Measurements from ENCODE around the gene CDH13.

The CDH13 gene

DNA sequence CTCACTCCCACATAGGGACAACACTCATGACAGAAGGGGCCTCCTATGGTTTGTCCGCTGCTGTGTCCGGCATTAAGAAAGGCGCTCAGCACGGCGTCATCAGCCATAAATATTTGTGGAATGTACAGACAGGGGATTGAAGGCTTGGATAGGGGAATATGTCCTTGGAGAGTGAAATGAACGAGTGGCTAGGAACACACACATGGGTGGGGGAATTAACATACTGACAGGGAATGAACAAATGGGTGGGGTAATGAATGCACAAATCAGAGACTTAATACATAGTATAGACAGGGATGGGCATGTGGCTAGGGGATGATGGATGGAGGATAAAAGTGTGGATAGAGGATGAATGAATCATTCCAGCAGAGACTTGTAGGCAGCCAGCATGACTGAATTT, 1027.0 kb downstream of the CDH13 start:
- no peak for DNase-seq

DNA sequence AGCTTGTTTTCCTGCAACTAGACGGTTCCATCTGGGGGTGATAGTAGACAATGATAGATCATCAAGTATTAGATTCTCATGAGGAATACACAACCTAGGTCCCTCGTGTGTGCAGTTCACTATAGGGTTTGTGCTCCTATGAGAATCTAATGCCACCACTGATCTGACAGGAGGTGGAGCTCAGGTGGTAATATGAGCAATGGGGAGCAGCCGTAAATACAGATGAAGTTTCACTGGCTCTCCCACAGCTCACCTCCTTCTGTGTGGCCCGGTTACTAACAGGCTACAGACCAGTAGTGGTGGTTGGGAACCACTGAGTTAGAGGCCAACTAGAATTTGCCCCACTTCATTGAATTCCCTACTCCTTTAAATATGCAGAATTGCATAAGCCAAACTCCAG, 1033.5 kb downstream of the CDH13 start:
- DNase-seq = no peak

DNA sequence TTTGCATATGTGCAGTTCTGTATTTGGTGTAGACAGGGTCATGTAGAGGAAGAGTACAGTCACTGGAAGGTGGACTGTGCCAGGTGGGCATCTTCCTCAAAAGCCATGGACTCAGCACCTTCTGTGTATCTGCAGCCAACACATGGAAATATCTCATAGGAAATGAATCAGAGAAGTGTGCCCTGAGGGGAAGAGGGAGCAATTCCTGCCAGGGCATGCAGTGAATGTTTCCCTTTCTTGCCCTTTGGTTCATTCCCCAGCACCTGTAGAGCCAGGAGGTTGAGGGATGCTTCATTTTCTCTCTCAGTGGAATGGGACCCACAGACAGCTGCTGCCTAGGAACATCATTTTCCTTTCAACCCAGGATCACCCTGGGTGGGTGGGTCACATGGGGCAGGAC, 1034.9 kb downstream of the CDH13 start:
- no peak for DNase-seq

DNA sequence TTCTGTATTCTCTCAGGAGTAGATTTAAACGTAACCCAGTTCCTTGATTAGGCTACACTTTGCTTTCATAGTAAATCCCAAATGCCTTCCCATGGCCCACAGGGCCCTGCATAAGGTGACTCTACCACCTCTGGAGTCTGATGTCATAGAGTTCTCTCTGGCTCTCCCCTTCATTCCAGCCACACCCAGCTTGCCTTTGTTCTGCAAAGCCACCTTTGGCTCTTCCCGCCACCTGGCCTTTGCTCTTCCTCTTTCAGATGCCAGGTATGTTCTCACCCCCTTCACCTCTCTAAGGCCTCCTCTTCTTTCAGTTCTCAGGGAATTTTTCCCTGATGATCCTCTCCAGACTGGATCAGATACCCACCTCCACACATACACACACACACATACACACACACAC, 1039.7 kb downstream of the CDH13 start:
- DNase-seq = no peak

DNA sequence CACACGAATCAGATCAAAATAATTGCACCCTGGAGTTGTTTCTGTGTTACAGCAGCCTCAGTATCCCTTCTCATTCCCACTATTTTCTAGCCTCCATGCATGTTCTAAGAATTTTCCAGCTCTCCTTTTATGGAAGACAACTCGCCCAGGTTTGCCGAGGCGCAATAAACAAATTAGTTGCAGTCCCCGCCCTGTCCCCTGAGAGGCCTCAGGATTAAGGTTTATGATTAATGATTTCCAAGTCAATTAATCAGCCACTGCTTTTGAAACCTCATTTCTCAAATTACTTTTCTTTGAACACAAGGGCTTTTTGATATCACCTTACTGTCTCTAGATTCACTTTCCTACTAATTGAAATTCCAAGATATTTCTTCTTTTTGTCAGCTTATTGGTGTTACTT, 1042.7 kb downstream of the CDH13 start:
- no peak for DNase-seq

DNA sequence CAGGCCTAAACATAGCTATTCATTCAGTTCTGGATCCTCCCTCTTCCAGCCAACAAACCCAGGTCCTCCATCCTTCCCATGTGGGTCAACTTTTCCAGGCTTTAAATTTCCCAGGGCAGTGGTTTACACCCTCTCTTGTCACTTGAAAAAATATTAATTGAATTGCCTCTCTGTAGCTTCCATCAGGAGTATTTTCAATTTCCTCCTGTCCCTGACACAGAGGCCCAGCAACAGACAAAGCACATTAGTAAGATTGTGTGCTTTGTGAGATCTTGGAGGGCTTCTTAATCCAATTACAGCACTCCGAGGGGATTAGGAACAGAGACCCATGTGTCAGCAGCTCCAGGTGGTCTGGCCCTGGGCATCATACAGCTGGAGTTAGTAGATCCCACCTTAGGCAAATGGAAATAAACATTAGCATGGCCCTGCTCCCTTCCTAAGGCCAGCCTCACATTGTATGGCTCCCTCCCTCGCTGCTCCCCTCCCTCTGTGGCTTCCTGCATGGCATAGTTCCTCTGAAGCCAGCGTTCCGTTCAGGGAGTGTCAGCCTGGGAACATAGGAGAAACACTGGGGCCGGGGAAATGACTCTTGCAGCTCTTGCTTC, 1048.3 kb downstream of the CDH13 start:
- no peak for DNase-seq

DNA sequence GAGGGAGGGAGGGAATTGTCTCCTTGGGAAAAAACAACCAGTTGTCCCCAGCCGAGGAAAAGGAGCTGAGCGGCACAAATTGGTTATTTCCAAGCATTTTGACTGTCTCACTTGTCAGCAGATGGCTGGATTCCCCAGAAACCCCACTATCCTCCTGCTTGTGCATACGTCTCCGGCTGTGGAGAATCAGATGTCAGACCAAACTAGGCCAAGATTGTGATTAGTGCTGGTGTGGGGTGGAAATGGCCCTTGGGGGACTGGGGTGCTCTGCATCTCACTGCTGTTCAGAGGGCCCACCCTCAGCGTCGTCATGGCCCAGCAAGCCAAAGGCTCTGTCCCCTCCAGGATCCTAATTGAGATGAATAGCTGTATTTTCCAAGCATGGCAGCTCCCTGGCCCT, 1049.3 kb downstream of the CDH13 start:
- no peak for DNase-seq

DNA sequence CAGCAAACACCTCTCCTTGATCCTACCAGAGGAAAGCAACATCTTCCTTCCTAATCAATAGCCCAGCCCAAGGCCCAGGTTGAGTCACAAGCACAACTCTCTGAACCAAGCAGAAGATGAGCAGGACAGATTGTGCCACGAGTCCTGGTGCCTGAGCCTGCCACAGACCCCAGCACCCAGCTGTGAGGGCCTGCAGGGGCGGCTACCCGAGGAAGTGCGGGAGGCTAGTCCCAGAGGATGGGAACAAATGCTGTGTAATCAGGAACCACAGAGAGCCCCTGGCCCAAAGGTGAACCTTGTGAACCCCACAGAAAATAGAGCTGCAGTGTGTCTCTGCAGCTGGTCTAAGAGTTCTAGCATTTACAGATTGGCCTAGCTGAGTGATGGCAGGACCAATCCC, 1054.2 kb downstream of the CDH13 start:
- DNase-seq = no peak

DNA sequence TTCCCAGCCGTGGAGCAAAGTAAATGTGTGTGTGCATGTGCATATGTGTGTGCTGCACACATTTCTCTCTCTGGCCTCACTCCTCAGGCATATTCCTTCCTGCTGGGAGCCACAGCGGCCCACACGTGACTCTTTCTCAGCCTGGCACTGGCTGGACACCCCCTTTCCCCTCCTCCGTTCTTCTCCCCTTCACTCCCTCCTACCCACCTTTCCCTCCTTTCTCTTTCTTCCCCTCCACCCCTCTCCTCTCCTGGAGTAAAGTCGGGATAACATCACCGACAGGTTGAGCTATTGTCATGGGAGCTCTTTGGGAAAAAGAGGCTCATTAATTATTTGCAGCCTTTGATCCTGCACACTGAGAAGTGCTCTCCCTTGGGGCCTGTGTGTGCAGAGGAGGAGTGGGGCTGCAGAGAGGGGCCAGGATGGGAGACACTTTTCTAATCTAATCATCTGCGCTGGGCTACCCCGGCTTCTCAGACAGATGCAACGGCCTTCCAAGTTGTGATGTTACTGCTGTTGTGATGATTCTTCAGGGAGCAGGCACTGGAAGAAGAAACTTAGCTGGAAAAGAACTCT, 1054.7 kb downstream of the CDH13 start:
- no peak for DNase-seq

DNA sequence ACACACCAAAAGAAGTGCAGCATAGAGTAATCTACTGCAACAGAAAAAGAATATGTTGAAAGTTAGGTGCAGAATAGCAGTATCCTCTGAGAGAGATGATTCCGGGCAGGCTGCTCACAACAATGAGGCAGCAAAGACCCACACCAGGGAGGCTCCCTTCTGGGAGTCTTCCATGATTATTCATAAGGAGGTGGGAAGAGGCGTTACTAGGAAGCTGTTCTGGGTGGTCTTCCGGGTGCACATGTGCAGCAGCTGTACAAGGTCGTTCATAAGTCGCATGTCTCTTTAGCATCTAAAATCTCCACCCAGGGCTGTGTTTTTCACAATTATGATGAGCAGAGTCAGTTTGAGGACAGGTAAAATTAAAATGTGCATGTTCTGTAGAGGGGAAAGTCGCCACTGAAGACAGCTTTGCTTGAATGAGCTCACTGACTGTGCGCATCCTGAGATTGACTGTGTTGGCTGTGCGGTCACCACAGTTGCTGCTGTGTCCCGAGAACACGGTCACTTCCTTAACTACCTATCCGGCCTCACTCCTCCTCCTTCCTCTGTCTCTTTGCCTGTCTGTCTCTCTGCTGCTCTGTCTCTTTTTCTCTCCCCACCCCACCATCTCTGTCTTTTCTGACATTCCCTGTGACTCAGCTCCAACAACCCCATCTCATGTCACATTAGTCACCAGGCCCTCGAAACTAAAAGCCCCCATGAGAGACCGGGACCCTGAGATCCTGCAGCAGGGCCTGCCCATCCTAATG, 1055.5 kb downstream of the CDH13 start:
- no peak for DNase-seq

DNA sequence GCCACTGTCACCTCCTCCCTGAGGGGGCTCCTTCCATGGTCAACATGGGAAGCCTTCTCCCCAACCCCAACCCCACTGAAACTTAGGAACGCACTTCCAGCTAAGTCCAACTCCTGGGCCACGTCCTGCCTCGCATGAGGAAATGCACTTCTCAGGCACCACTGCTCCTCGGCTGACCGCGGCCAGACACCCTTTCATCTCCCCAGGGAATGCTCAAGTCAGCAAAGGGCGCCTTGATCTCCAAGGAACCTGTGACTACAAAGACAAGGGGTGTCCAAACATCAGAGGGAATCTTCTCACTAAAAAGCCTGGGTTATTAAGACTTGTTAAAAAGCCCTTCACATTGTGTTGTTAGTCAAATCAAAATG, 1056.1 kb downstream of the CDH13 start:
- no peak for DNase-seq

DNA sequence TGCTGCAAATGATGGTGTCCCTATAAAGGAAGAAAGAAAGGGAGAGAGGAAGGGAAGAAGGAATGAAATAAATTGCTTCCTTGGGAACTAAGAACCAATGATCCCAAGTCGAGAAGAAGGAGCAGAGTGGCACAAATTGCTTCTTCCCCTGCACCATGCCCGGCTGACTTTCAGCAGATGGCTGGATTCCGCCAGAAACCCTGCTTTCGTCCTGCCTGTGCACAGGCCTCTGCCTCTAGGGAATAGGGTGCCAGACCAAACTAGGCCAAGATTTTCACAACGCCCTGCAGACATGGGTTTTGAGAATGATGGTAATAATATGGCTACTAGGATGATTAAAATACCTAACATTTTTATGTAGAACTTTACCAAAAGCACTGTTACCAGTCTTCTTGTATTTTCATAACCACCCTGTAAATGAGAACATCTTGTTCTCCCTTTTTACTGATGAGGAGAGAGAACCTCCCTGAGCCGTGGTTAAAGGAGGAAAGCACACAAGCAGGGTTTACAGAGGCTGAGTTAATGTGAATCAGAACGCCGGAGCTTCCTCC, 1058.9 kb downstream of the CDH13 start:
- no peak for DNase-seq

DNA sequence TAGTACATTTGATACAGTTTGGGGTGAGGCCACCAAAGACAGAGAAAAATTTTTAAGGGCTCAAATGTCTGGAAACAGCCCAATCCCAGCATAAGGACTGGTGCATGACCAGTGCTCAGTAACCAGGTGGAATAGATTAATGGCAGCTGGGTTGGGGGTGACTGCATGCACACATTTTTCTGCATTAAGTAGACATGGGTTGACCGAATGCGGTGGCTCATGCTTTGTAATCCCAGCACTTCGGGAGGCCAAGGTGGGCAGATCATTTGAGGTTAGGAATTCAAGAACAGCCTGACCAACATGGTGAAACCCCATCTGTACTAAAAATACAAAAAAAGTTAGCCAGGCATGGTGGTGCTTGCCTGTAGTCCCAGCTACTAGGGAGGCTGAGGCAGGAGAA, 1060.0 kb downstream of the CDH13 start:
- no peak for DNase-seq

DNA sequence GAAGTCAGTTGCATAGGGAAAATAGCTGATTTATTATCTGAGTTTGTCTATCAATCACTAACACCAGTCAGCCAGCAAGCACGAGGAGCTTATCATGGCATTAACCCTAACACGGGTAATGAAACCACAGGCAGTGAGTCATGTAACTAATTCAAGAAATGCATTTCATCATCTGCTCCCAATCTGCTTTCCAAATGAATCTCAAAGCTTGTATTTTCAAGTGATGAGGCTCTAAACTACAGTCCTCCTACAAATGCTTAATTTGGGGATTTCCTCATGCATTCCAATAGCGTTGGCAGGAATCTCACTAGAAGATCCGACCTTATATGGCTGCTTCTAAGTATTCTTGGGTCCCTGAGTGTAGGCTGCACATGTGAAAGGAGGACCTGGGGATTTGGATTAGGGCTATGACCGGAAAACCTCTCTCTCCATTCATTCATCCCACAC, 1062.6 kb downstream of the CDH13 start:
- DNase-seq = no peak

DNA sequence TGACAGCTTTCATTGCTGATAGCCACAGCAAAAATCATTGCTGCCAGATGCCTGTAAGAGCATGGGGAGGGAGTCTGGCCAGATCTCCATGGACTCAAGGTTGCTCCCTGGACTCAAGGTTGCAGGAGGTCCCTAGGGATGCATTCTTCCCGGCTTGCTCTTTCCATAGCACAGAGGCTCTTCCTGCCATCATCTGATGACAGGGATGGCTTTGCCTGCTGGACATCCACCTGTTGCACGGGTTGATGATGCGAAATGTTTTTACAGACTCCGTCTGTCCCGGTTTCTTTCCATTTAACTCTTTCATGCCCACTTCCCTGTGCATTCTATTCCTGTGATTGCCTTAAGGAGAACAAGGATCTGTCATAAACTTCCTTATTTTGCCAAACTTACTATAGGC, 1065.5 kb downstream of the CDH13 start:
- DNase-seq = no peak

DNA sequence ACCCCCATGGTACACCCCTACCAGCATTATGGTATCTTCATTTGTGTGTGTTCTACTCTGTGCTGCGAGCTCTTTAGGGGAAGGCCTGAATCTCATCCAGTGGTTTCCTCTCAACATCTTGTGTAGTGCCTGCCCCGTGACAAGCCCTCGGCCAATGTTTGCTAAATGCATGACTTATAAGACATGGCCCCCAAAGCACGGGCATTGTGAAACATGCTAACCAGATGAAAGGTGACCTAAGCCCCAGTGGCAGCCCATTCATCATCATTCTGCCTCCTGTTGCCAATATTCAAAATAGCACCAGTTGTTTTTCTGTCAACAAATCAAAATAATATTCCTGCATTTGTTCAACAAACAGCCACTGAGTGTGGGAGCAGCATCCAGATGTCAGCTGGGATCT, 1072.2 kb downstream of the CDH13 start:
- no peak for DNase-seq

DNA sequence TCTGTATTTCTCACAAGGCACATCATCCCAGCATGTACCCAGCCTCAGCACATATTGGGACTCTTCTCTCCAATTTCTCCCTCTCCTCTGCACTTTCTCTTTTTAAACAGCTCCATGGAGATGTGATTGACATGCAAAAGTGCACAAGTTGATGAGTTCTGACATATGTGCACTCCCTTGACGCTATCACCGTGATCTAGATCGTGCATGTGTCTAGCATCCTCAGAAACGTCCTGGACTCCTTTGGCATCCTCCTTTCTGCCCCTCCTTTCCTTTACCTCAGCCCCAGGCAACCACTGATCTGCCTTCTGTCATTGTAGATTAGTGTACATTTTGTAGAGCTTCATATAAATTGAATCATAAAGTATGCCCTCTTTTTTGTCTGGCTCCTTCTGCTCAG, 1073.0 kb downstream of the CDH13 start:
- no peak for DNase-seq

DNA sequence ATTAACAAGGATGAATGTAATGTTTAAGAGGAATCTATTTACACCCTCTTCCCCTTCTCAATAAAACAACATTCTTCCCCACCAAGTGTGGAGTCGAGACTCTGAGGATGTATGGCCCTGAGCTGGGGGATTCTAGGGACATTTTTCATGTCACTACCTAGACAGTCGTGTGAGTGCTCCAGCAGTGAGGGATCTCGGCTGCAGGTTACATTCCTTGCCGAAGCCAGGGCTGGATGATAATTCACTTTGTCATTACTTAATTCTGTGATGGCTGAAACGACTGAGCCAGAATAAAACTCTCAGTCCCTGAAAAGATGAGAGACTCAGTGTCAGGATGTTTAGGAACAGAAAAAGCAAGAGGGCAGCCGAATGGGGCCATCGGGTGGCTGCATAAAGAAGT, 1074.1 kb downstream of the CDH13 start:
- DNase-seq = no peak

DNA sequence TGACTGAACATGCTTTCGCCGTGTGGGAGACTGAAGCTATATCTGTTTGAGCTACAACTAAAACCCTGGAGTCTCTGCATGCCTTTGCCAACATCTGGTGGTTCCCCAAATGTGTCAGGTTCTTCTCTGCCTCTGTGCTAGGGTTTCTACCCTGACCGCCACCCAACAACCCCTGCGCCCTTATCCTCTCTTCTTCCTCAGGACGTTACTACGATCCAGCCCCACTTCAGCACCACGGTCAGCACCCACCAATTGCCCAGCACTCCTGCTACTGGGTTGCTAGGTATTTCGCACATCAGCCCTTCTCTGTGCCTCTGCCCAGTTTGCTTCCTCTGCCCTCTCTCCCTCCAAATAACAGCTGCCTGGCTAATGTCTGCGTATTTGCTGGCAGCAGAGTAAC, 1074.7 kb downstream of the CDH13 start:
- DNase-seq = no peak

DNA sequence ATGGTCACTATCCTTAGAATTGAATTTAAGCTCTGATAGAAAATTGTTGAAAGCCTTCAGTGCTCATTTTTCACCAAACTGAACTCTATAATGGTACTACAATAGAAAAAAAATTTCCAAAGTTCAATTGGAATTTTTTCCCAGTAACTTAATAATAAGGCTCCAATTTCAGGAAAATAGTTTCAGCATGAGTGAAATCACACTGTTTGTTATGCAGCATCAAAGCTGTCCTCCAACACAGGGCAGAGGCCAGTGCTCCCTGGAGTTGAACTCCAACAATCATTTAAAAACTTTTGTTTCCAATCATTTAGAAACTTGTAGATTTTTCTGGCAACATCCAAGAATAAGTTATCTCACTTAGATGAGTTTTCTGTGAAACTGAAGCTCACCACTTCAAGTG, 1077.9 kb downstream of the CDH13 start:
- no peak for DNase-seq

DNA sequence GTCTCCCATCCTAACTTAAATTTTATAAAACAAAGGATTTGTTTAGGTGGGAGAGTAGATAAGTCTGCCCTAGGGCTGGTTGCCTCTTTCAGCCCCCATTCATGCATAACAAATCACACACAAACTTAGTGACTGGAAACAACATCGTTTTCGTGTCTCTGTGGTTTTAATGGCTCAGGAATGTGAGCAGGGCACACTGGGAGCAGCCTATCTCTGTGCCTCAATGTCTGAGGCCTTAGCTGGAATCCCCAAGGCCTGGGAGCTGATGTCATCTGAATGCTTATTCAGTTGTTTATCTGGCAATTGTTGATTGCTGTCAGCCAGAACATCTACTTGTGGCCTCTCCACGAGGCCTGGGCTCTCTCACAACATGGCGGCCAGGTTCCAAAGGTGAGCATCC, 1079.1 kb downstream of the CDH13 start:
- DNase-seq = no peak

DNA sequence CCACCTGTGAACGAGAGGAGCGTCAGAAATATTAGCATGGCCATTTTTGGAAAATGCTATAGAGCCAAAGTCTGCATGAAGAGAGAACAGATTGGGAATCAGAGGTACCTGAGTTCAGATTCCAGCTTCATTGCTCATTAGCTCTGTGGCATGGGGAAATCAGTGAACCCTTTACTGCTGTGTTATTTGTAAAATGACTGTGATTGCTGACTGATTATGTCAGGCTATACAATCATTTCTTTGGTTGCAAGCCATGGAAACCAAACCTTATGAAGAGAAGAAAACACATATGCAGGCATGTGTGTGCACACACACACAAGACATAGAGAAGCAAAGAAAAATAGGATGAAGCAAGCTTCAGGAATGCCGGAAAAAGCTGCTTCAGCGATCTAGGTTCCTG, 1079.6 kb downstream of the CDH13 start:
- no peak for DNase-seq

DNA sequence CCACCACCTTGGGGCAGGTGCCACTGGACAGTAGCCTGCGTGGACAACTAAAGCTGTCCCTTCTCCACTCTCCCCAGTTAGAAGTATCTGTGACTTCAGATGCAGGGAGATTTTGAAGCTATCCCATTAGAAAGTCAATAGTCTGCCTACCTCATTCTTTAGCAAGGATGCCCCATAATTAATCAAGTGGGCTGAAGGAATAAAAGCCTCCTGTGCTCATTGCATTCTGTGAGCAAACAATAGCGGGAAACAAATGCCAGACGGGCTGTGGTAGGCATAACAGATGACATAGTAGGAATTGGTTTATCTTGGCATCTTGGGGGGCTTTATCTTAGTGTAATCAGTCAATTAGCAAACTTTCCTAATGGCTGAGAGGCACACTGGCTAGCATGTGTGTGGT, 1084.3 kb downstream of the CDH13 start:
- no peak for DNase-seq

DNA sequence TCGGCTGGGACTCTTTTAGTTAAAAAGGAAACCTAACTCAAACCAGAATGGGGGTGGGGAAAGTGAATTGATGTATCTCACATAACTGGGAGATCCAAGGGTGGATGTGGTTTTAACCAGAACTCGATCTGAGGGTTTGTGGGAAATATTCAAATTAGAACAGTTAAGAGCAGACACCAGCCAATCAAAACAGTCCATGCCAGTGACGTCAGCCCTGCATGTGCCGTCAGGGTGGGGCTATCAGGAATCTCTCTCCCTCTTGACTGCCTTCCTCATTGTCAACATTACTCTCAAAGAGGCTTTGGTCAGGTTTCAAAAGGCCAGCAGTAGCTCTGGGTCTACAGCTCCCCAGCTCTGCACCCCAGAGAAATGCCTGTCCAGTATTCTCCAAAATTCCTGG, 1086.8 kb downstream of the CDH13 start:
- DNase-seq = no peak

DNA sequence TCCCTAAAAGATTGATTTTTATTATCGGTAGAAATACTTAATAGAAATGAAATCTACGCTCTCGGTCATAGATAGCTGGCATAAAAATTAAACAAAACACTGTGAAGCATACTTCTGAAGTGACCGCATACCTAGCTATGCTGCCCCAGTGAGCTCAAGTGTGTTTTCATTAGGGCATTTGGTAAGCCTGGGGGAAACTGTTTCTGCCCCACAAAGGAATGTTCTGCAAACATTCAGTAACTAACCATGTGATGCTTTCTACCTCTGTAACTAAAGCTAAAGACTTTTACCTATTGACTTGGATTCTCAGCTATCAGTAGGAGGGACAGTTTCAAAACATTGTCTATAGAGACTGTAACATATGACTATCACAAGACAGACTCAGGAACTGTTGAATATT, 1087.5 kb downstream of the CDH13 start:
- no peak for DNase-seq
